ENCODE data around the gene SHISAL2B. TPM values are rescaled to one million over a fixed set of nuclear protein-coding genes. Genes with fewer than 3 reads are reported as not detected.

Gene SHISAL2B
- total and polyA plus RNA-seq, 2 donors (not counting 3 experiments of a cell fraction or from before 2014, with no cell fraction given), result not detected

- Histone ChIP-seq H3K9me1 (replicated peaks; ENCODE audit: control insufficient read depth, extremely low read depth, insufficient read depth, low read length) (no peaks in the 10 kb centered on the region), H3K4me1 (ENCODE audit: control insufficient read depth, extremely low read depth, insufficient read depth, low read length) (no peaks in the 10 kb centered on the region), H3K9me3 (replicated peaks; ENCODE audit: control insufficient read depth, insufficient read depth, low read length) (no peaks in the 10 kb centered on the region), H4K20me1 (replicated peaks; ENCODE audit: control insufficient read depth, extremely low read depth, insufficient read depth, low read length) (no peaks in the 10 kb centered on the region), H3K27ac (ENCODE audit: insufficient read depth, low read depth, low read length) (no peak overlapping the region), H3K27me3 (ENCODE audit: control insufficient read depth in 2 of 2, insufficient read depth in 2 of 2, low read length in 2 of 2) (peaks cover 3 to 7% of the 10 kb centered on the region in 2 experiments), H3K79me2 (ENCODE audit: control insufficient read depth, insufficient read depth, low read length) (no peaks in the 10 kb centered on the region), H3K36me3 (ENCODE audit: control insufficient read depth in 2 of 2, extremely low read depth in 1 of 2, insufficient read depth in 2 of 2, low read length in 2 of 2) (no peaks in the 10 kb centered on the region), H3K4me2 (ENCODE audit: insufficient read depth, low read length) (no peak overlapping the region), H3K9ac (replicated peaks; ENCODE audit: extremely low read depth, insufficient read depth, low read length) (no peak overlapping the region), H2AFZ (ENCODE audit: low read depth, low read length) (no peak overlapping the region), H3K4me3 (replicated peaks in 1 of 3; ENCODE audit: insufficient read depth in 1 of 3, low read depth in 1 of 3, low read length in 3 of 3) (no peak overlapping the region)
- FAIRE-seq (no peak), DNase-seq (ENCODE audit: low read depth, low spot score) (no peak)
- intact Hi-C loops (cut with micrococcal nuclease) (no loop called here), dilution Hi-C loops (cut with MboI; ENCODE audit: extremely low pct_ligation_motif_present, low sequenced_read_pairs) (no loop called here)
- CTCF ChIA-PET, result no interaction called here
- TF ChIP-seq, protein P1, sequence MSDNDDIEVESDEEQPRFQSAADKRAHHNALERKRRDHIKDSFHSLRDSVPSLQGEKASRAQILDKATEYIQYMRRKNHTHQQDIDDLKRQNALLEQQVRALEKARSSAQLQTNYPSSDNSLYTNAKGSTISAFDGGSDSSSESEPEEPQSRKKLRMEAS (IDR thresholded peaks at IDR 0.05; ENCODE audit: insufficient read depth, insufficient read length), result no peak
- TF ChIP-seq GATA2 (IDR thresholded peaks at IDR 0.05; ENCODE audit: insufficient read depth, insufficient read length, low read depth, low read length) (no peak), JUN (IDR thresholded peaks at IDR 0.05; ENCODE audit: borderline replicate concordance, insufficient read depth, insufficient read length, low read depth) (no peak), EZH2 (IDR thresholded peaks at IDR 0.05; ENCODE audit: borderline replicate concordance, low read depth, low read length, severe bottlenecking) (no peak), POLR2A (IDR thresholded peaks at IDR 0.05; ENCODE audit: low read depth, low read length) (no peak)
- POLR2A ChIA-PET, result no interaction called here
- no TSS peak for BruUV-seq (replicated peaks)
Measured at GRCh38 chr5:64649512-64649911, 40.8 kb upstream of the SHISAL2B start.

DNA sequence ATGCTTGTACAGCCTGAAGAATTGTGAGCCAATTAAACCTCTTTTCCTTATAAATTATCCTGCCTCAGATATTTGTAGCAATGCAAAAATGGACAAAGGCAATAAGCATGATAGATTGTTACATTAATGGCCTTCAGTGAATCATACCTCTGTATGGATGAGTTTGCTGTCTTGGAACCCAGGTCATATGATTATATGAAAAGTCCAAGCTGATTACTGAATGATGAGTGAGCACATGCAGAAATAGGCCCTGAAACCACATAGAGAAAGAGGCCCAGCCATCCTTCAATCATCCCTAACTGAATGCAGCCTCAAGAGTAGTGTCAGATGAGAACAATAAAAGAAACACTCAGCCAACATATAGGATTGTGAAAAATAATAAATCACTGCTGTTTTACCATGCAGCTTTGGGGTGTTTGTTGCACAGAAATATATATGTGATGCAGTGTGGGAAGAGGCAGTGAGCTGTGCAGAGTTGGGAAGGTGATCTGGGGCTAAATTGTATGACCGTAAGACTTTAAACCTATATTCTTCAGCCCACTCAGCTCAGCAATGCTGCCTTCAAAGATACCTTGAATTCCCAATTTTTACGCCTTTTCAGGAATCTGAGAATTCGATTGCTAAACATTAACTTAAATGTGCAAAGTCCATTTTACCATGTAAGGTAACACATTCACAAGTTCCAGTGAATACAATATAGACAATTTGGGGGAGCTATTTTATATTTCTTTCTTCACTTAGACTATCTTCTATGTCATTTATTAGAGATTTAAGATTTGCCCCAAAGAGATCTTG, 36.3 kb upstream of the SHISAL2B start:
- TF ChIP-seq POLR2AphosphoS5 (IDR thresholded peaks at IDR 0.05; ENCODE audit: insufficient read depth, low read depth, low read length), result no peak
- TF ChIP-seq JUN (IDR thresholded peaks at IDR 0.05; ENCODE audit: borderline replicate concordance, insufficient read depth, insufficient read length, low read depth), result no peak
- no peak for TF ChIP-seq EZH2 (IDR thresholded peaks at IDR 0.05; ENCODE audit: borderline replicate concordance, low read depth, low read length, severe bottlenecking)
- no peak for TF ChIP-seq MYC (IDR thresholded peaks at IDR 0.05; ENCODE audit: low read depth, low read length)
- BruUV-seq (replicated peaks), result no TSS peak
- ChIA-PET CTCF (no interaction called here), POLR2A (no interaction called here)
- H3K27ac ChIP-seq (ENCODE audit: insufficient read depth, low read depth, low read length), result no peak overlapping the region
- H3K9me3 ChIP-seq (replicated peaks; ENCODE audit: control insufficient read depth, insufficient read depth, low read length), result no peaks in the 10 kb centered on the region
- H3K36me3 ChIP-seq (ENCODE audit: control insufficient read depth in 2 of 2, extremely low read depth in 1 of 2, insufficient read depth in 2 of 2, low read length in 2 of 2), result no peaks in the 10 kb centered on the region
- dilution Hi-C loops (cut with MboI; ENCODE audit: extremely low pct_ligation_motif_present, low sequenced_read_pairs), result no loop called here
- H2AFZ ChIP-seq (ENCODE audit: low read depth, low read length), result no peak overlapping the region
- no peak overlapping the region for H3K4me3 ChIP-seq (replicated peaks in 1 of 3; ENCODE audit: insufficient read depth in 1 of 3, low read depth in 1 of 3, low read length in 3 of 3)
- DNase-seq (ENCODE audit: low read depth, low spot score) (no peak), FAIRE-seq (no peak)
- H3K4me2 ChIP-seq (ENCODE audit: insufficient read depth, low read length), result no peak overlapping the region
- H3K9ac ChIP-seq (replicated peaks; ENCODE audit: extremely low read depth, insufficient read depth, low read length), result no peak overlapping the region
- H3K4me1 ChIP-seq (ENCODE audit: control insufficient read depth, extremely low read depth, insufficient read depth, low read length), result no peaks in the 10 kb centered on the region
- H3K27me3 ChIP-seq (ENCODE audit: control insufficient read depth in 2 of 2, insufficient read depth in 2 of 2, low read length in 2 of 2), result peaks cover 0 to 11% of the 10 kb centered on the region in 2 experiments
- intact Hi-C loops (cut with micrococcal nuclease), result no loop called here
- H4K20me1 ChIP-seq (replicated peaks; ENCODE audit: control insufficient read depth, extremely low read depth, insufficient read depth, low read length), result no peaks in the 10 kb centered on the region
- no peaks in the 10 kb centered on the region for H3K9me1 ChIP-seq (replicated peaks; ENCODE audit: control insufficient read depth, extremely low read depth, insufficient read depth, low read length)
- no peaks in the 10 kb centered on the region for H3K79me2 ChIP-seq (ENCODE audit: control insufficient read depth, insufficient read depth, low read length)

Data from endothelial cell of umbilical vein (primary cell).